Activated CD8-positive, alpha-beta T cell treated with anti-CD3 and anti-CD28 coated beads for 36 hours (primary cell): ENCODE measurements around the gene SUGCT. TPM values are rescaled to one million over a fixed set of nuclear protein-coding genes. Genes with fewer than 3 reads are reported as not detected.
"Not testable (repeated sequence)": the region's sequence is repeated elsewhere in the genome, so short reads cannot be mapped to it uniquely, and the experiment has no call there.

Experiments used
- ATAC-seq: fragments of 200-7000 bp; cut with Tn5 transposase; one replicate; pipeline ENCODE4 v1.10.0; 2021; ENCODE audit warnings: mild to moderate bottlenecking, moderate library complexity
- CTCF ChIA-PET: fragments of 350-600 bp; sonication (Branson Sonifier 250); formaldehyde crosslinking; loops from one replicate; lab custom pipeline; 2021; ENCODE audit warnings: antibody characterized with exemption; lab: Charles Lee
- POLR2A ChIA-PET: fragments of 350-600 bp; sonication (Branson Sonifier 250); formaldehyde crosslinking; loops from one replicate; lab custom pipeline; 2021; ENCODE audit warnings: antibody characterized with exemption; lab: Charles Lee
- DNase-seq: peaks from one replicate; pipeline ENCODE4 v3.0.0-alpha.2; 2020
- H3K27ac Mint-ChIP-seq: one replicate; pipeline ENCODE4 v1.8.0; 2021; ENCODE audit warnings: mild to moderate bottlenecking, mixed read lengths
- H3K27me3 Mint-ChIP-seq: one replicate; pipeline ENCODE4 v1.8.0; 2021; ENCODE audit warnings: mixed read lengths
- H3K36me3 Mint-ChIP-seq: one replicate; pipeline ENCODE4 v1.8.0; 2021; ENCODE audit warnings: low read depth, mixed read lengths
- H3K4me1 Mint-ChIP-seq: one replicate; pipeline ENCODE4 v1.8.0; 2021; ENCODE audit warnings: low read depth, mixed read lengths
- H3K4me3 Mint-ChIP-seq: one replicate; pipeline ENCODE4 v1.8.0; 2021; ENCODE audit warnings: mild to moderate bottlenecking, moderate library complexity, mixed read lengths
- H3K9me3 Mint-ChIP-seq: one replicate; pipeline ENCODE4 v1.8.0; 2021; ENCODE audit warnings: mixed read lengths
- intact Hi-C: fragments of 100-400 bp; cut with micrococcal nuclease; formaldehyde crosslinking; loops from one replicate; pipeline ENCODE4 v1.10.0; 2022
- total RNA-seq, 2 experiments: library from RNA; stranded (reverse); gene quantifications; one replicate each; pipeline ENCODE4 v1.2.3, GENCODE V29; 2021
- TF ChIP-seq, protein P1 (sequence below): fragments of 200-600 bp; IDR thresholded peaks from one replicate; pipeline ENCODE4 v1.8.0; 2022; ENCODE audit warnings: antibody characterized with exemption, mild to moderate bottlenecking

SUGCT gene
- total RNA-seq, 2 experiments from 2014 or later, result 1.6 to 2.0 TPM

DNA sequence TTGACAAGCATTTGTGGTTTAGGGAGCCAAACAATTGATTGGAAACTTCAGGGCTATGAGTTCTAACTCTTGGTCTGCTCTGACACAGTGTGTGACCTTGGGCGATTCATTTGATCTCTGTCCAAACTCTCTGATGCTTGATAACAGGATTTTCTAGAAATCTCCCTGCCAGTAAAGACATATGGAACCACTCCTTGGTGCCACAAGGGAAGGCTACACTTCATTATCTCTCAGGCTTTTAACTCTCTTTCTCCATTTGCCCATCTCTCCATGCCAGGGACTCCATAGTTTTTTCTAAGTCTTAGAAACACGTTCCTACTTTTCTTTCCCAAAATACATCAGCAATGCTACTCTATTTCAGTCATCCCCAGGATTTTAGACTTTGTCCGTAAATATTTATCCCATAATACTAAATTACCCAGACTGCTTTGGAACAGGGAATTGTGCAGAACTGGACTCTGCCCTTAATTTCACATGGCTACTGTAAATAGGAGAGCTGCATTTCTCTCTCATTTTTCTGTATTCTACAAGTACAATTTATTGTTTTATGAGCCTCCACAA lies 488.2 kb downstream of the SUGCT start:
- POLR2A ChIA-PET, result no interaction called here

DNA sequence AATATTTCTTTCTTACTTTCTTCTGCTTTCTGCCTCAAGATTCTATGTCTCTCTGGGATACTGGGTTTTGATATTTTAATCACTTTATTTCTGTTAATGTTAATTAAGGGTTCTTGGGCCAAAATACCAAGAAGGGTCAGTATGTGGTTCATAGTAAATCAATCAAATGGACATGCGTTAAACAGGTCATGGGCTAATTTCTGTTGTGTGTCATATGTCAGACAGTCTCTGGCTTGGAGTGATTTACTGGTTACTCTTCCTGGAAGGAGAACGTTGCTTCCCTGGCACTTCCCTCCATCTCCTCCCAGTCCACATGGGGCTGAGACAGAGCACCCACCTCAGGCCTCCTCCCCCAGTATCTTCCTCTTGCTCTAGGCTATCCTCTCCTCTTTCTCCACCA lies 489.1 kb downstream of the SUGCT start:
- CTCF ChIA-PET, result interaction anchor here (0.7 kb wide), 1 partner anchor 1039 kb away, joined by 3 read pairs; no protein-coding TSS in a partner anchor

More for the DNA sequence above, 488.2 kb downstream of the SUGCT start:
- Mint-ChIP-seq H3K9me3 (no peaks in the 10 kb centered on the region), H3K36me3 (no peaks in the 10 kb centered on the region), H3K27me3 (no peaks in the 10 kb centered on the region), H3K4me3 (no peak overlapping the region), H3K27ac (no peak overlapping the region), H3K4me1 (no peaks in the 10 kb centered on the region)
- CTCF ChIA-PET, result no interaction called here
- no peak for ATAC-seq
- TF ChIP-seq, protein P1, sequence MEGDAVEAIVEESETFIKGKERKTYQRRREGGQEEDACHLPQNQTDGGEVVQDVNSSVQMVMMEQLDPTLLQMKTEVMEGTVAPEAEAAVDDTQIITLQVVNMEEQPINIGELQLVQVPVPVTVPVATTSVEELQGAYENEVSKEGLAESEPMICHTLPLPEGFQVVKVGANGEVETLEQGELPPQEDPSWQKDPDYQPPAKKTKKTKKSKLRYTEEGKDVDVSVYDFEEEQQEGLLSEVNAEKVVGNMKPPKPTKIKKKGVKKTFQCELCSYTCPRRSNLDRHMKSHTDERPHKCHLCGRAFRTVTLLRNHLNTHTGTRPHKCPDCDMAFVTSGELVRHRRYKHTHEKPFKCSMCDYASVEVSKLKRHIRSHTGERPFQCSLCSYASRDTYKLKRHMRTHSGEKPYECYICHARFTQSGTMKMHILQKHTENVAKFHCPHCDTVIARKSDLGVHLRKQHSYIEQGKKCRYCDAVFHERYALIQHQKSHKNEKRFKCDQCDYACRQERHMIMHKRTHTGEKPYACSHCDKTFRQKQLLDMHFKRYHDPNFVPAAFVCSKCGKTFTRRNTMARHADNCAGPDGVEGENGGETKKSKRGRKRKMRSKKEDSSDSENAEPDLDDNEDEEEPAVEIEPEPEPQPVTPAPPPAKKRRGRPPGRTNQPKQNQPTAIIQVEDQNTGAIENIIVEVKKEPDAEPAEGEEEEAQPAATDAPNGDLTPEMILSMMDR, result no peak
- intact Hi-C loops, result no loop called here
- DNase-seq, result no peak

DNA sequence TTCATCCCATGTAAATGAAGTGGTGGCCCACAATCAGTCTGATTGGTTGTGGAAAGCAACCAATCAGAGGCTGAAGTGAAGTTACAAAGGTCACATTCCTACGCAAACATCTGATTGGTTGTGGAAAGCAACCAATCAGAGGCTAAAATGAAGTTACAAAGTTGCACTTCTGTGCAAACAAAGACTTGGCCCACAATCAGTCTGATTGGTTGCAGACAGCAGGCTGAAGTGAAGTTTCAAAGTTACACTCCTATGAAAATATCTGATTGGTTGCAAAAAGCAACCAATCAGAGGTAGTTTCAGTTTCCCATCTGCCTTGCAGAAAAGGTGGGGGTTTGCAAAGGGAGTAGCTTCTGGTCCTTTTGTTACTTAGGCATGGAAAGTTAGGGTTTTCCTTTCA lies 492.6 kb downstream of the SUGCT start:
- peak; percentile 27 for ATAC-seq
- H3K4me3 Mint-ChIP-seq, H3K27ac Mint-ChIP-seq, POLR2A ChIA-PET, H3K27me3 Mint-ChIP-seq, H3K9me3 Mint-ChIP-seq, DNase-seq, H3K36me3 Mint-ChIP-seq, CTCF ChIA-PET, intact Hi-C loops, H3K4me1 Mint-ChIP-seq: not testable (repeated sequence)

More for the DNA sequence above, 489.1 kb downstream of the SUGCT start:
- no peak for DNase-seq
- no peak overlapping the region for H3K4me3 Mint-ChIP-seq
- no peaks in the 10 kb centered on the region for H3K27me3 Mint-ChIP-seq
- H3K9me3 Mint-ChIP-seq, result no peaks in the 10 kb centered on the region
- no peak overlapping the region for H3K27ac Mint-ChIP-seq
- intact Hi-C loops, result no loop called here
- H3K36me3 Mint-ChIP-seq, result no peaks in the 10 kb centered on the region
- POLR2A ChIA-PET, result no interaction called here
- TF ChIP-seq, protein P1, result no peak
- ATAC-seq, result no peak
- H3K4me1 Mint-ChIP-seq, result no peaks in the 10 kb centered on the region

DNA sequence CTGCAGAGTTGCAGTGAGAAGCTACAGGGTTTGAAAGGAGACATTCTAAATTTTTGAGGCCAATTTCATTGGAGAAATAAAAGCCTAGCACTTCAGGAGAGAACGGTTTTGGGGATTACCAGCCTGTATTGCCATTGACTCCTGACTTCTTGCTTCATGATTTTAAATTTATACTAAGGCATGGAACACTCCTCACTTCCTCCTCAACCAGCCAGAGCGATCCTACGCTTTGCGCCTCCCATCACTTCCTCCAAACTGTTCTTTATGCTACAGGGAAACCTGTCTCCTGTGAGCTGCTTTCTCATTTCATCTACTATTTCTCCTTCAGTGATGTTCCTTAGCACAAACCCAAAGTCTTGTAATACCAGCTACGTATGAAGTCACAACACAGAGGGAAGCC lies 495.1 kb downstream of the SUGCT start:
- no peak for DNase-seq
- no peak for ATAC-seq
- H3K4me1 Mint-ChIP-seq, result no peaks in the 10 kb centered on the region
- no peaks in the 10 kb centered on the region for H3K36me3 Mint-ChIP-seq
- no peak overlapping the region for H3K27ac Mint-ChIP-seq
- CTCF ChIA-PET, result no interaction called here
- POLR2A ChIA-PET, result no interaction called here
- H3K4me3 Mint-ChIP-seq, result no peak overlapping the region
- intact Hi-C loops, result no loop called here
- no peaks in the 10 kb centered on the region for H3K9me3 Mint-ChIP-seq
- TF ChIP-seq, protein P1, result no peak
- peaks cover 2% of the 10 kb centered on the region for H3K27me3 Mint-ChIP-seq

DNA sequence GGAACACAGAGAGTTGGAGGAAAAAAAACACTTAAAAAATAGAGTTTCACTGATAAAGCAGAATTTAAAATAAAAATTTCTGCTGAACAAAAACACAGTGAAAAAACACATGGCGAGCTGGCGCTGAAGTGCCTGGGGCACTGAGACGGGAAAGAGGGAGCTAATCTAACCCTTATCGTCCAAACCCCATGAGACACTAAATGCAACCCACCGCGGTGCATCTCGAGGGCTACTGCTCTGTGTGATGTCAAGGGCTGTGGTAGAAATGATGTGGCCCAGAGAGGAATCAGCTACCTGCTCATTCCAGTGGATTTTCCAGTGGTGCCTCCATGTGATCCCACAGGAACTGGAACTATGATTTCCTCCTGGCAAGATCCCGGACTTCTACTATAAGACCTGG lies 499.3 kb downstream of the SUGCT start:
- no peak for ATAC-seq
- H3K4me1 Mint-ChIP-seq, result no peaks in the 10 kb centered on the region
- no peaks in the 10 kb centered on the region for H3K36me3 Mint-ChIP-seq
- H3K9me3 Mint-ChIP-seq, result no peaks in the 10 kb centered on the region
- no peak overlapping the region for H3K27ac Mint-ChIP-seq
- no peak for DNase-seq
- POLR2A ChIA-PET, result no interaction called here
- H3K4me3 Mint-ChIP-seq, result no peak overlapping the region
- TF ChIP-seq, protein P1, result no peak
- CTCF ChIA-PET, result no interaction called here
- intact Hi-C loops, result no loop called here
- H3K27me3 Mint-ChIP-seq, result peaks cover 8% of the 10 kb centered on the region
